ENCODE measurements around the gene MYO7B. TPM values are rescaled to one million over a fixed set of nuclear protein-coding genes. Genes with fewer than 3 reads are reported as not detected.

Gene MYO7B
- polyA plus RNA-seq, 2 of the 4 experiments (the other 2 are of a cell fraction), result 0.04 to 0.09 TPM

DNA sequence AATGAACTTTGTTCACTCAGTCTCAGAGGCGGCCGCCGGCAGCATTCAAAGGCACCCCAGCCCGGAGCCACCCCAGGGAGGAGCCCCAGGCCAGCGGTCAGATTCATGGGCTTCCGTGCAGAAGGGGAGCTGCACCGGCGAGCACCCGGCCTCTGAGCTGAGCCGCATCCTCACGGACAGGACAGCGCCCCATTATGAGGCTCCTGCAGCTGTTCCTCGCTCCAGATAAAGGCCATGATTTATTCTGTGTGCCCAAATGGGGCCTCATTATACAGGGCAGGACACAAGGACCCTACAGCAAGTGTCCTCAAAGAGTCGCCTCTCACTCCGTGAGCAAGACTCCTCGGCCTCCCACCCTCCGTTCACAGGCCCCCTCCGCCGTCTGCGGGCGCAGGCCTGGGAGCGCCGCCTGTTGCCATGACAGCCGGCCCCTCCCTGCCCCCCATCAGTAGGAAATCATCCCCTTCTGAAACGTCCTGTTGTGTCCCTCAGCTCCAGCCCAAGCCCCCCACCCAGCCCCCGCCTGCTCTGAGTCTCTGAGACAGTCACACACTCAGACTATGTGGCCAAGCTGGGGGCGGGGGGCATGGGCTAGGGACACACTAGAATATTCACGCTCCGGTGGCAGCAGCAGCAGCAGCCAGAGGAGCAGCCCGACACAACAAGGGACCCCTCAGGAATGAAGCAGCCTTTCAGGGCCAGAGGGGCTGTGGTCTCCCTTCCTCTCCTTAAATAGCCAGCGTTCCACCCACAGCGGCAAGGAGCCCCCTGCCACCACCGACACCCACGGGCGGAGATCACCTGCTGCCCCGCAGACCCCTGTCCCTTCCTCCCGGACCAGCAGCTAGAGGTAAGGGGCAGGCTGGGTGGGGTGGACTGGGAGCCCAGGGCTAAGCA lies 110.2 kb downstream of the MYO7B start, which contains the start of gene GPR17:
TSS of gene GPR17 (plus strand) at position 759 of the 897 bp plus-strand sequence. CDS start 4,583 bp downstream, outside the sequence.
- FAIRE-seq (no peak), ATAC-seq (no peak), DNase-seq (ENCODE audit: low read depth in 1 of 2, low spot score in 1 of 2) (no peak)
- WGBS (ENCODE audit: missing lambda C conversion rate), result 93% methylated on average over 23 of the region's 37 CpGs
- H3K27ac ChIP-seq, result peak within 1 kb of the TSS; percentile 42 to 43; a peak in 4 of 6 replicates
- peaks cover 18% of the 10 kb centered on the region for H3K4me1 ChIP-seq
- no peaks in the 10 kb centered on the region for H3K9me3 ChIP-seq
- no peak within 1 kb of the TSS for H3K4me3 ChIP-seq
- POLR2A ChIA-PET, result no interaction called here
- no peak for TF ChIP-seq HMGXB4 (CRISPR knock-in tag; IDR thresholded peaks at IDR 0.05; ENCODE audit: borderline replicate concordance)
- TF ChIP-seq MYC (IDR thresholded peaks at IDR 0.05; ENCODE audit: borderline replicate concordance, low read length), result no peak
- no peak for TF ChIP-seq ZNF302 (CRISPR knock-in tag; IDR thresholded peaks at IDR 0.05)
- no peak for TF ChIP-seq KDM1A (IDR thresholded peaks at IDR 0.05; ENCODE audit: low read depth)
- TF ChIP-seq HDAC2 (IDR thresholded peaks at IDR 0.05), result no peak
- CTCF ChIA-PET, result interaction anchor here (1.3 to 1.4 kb wide), 2 partner anchors 63 to 321 kb away, joined by 3 read pairs; no protein-coding TSS in a partner anchor
- peak within 1 kb of the TSS; percentile 25; the same call in 1 of the 3 replicates for H3K4me2 ChIP-seq

DNA sequence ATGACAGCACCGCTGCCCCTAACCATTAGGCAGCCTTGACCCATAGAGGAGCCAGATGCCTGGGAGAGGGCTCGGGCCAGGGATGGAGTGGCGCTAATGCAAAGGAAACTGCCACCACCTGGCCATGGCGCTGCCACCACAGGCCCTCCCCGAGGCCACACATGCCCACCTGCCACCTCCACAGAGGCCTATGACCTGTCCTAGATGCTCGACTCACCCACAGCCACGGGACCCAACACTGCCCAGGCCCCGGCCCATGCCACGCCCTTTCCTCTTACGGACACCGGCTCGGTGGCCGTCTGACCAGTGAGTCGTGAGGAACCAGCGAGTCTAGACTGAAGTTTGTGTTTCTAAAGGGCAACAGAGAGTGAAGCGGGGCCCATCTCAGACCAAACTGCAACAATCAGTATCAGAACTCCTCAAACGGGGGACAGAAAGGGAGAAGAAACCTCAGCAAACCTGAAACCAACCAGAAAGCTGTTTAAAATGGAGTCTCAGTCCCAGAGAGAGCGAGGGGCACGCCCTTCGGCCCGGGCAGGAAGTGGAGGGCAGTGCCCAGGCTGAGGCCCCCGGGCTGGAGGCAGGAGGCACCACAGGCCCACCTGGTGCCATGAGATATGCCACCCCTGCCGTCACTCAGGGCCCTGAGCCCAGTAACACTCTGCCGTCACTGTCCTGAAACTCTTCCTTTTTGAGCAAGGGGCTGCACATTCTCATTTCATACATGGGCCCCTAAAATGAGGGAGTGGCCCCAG lies 111.2 kb downstream of the MYO7B start:
- ChIA-PET CTCF (no interaction called here), POLR2A (interaction anchor here (1.2 kb wide), 1 partner anchor 120 kb away, joined by 4 read pairs; the partner anchor contains the start of gene IWS1)
- Histone ChIP-seq H3K4me1 (peaks cover 18% of the 10 kb centered on the region), H3K4me2 (peak overlapping the region; percentile 25; the same call in 1 of the 3 replicates), H3K4me3 (no peak overlapping the region), H3K27ac (peak overlapping the region; percentile 42 to 43; a peak in 4 of 6 replicates), H3K9me3 (no peaks in the 10 kb centered on the region)
- FAIRE-seq (no peak), DNase-seq (ENCODE audit: low read depth in 1 of 2, low spot score in 1 of 2) (no peak), ATAC-seq (no peak)
- TF ChIP-seq NPAS2 (CRISPR knock-in tag; IDR thresholded peaks at IDR 0.05; ENCODE audit: borderline replicate concordance), result no peak
- no peak for TF ChIP-seq SMC3 (IDR thresholded peaks at IDR 0.05)
- TF ChIP-seq ZFP36 (IDR thresholded peaks at IDR 0.05; ENCODE audit: borderline replicate concordance, partially characterized antibody), result no peak
- TF ChIP-seq, protein P1, sequence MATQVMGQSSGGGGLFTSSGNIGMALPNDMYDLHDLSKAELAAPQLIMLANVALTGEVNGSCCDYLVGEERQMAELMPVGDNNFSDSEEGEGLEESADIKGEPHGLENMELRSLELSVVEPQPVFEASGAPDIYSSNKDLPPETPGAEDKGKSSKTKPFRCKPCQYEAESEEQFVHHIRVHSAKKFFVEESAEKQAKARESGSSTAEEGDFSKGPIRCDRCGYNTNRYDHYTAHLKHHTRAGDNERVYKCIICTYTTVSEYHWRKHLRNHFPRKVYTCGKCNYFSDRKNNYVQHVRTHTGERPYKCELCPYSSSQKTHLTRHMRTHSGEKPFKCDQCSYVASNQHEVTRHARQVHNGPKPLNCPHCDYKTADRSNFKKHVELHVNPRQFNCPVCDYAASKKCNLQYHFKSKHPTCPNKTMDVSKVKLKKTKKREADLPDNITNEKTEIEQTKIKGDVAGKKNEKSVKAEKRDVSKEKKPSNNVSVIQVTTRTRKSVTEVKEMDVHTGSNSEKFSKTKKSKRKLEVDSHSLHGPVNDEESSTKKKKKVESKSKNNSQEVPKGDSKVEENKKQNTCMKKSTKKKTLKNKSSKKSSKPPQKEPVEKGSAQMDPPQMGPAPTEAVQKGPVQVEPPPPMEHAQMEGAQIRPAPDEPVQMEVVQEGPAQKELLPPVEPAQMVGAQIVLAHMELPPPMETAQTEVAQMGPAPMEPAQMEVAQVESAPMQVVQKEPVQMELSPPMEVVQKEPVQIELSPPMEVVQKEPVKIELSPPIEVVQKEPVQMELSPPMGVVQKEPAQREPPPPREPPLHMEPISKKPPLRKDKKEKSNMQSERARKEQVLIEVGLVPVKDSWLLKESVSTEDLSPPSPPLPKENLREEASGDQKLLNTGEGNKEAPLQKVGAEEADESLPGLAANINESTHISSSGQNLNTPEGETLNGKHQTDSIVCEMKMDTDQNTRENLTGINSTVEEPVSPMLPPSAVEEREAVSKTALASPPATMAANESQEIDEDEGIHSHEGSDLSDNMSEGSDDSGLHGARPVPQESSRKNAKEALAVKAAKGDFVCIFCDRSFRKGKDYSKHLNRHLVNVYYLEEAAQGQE (IDR thresholded peaks at IDR 0.05), result no peak
- no peak for TF ChIP-seq HOXB13 (CRISPR knock-in tag; IDR thresholded peaks at IDR 0.05; ENCODE audit: low read depth)
- TF ChIP-seq NR3C1 (IDR thresholded peaks at IDR 0.05), result no peak
- no peak for TF ChIP-seq JUN (IDR thresholded peaks at IDR 0.05)
- TF ChIP-seq BHLHE40 (IDR thresholded peaks at IDR 0.05; ENCODE audit: low read depth, low read length), result no peak
- TF ChIP-seq MAX (IDR thresholded peaks at IDR 0.05), result no peak
- no peak for TF ChIP-seq RAD21 (conservative IDR thresholded peaks at IDR 0.05 in 1 of 2, IDR thresholded peaks at IDR 0.05 in 1 of 2)
- TF ChIP-seq, protein P2, sequence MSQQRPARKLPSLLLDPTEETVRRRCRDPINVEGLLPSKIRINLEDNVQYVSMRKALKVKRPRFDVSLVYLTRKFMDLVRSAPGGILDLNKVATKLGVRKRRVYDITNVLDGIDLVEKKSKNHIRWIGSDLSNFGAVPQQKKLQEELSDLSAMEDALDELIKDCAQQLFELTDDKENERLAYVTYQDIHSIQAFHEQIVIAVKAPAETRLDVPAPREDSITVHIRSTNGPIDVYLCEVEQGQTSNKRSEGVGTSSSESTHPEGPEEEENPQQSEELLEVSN (IDR thresholded peaks at IDR 0.05; ENCODE audit: borderline replicate concordance, low read depth), result no peak
- TF ChIP-seq ATOH8 (CRISPR knock-in tag; IDR thresholded peaks at IDR 0.05; ENCODE audit: low read depth), result no peak
- no peak for TF ChIP-seq FOSB (CRISPR knock-in tag; IDR thresholded peaks at IDR 0.05)
- TF ChIP-seq HMGXB4 (CRISPR knock-in tag; IDR thresholded peaks at IDR 0.05; ENCODE audit: borderline replicate concordance), result no peak
- WGBS (ENCODE audit: missing lambda C conversion rate), result 66% methylated on average over 20 of the region's 24 CpGs

Measured in A549 (cell line).